Hematopoietic multipotent progenitor cell treated with erythropoietin and hydrocortisone succinate and interleukin-3 and kit ligand, for 8 days (in vitro differentiated cells): Measurements from ENCODE around the gene FOXN4.
"Not testable (repeated sequence)": the region's sequence is repeated elsewhere in the genome, so short reads cannot be mapped to it uniquely, and the experiment has no call there.

Source experiments
- DNase-seq: peaks from one replicate; pipeline ENCODE4 v3.0.0-alpha.2; 2015

FOXN4 gene

GRCh38 chr12:109308534-109309380 lies at the start of gene FOXN4:
TSS of gene FOXN4 (minus strand) at chr12:109309284. CDS start at chr12:109308321, 963 bp downstream.
- no peak for DNase-seq

GRCh38 chr12:109358154-109358869 lies 49.2 kb upstream of the FOXN4 start:
- DNase-seq = no peak

- no peak for DNase-seq
Measured at GRCh38 chr12:109357032-109357431, 47.9 kb upstream of the FOXN4 start.

- no peak for DNase-seq
Measured at GRCh38 chr12:109356577-109356976, 47.5 kb upstream of the FOXN4 start.

GRCh38 chr12:109352184-109352583 lies 43.1 kb upstream of the FOXN4 start:
- no peak for DNase-seq

- DNase-seq = peak; percentile 26
Measured at GRCh38 chr12:109347589-109347988, 38.5 kb upstream of the FOXN4 start, which contains the start of gene MYO1H. TSS of gene MYO1H (plus strand) at chr12:109347900. CDS start at chr12:109347961, 61 bp downstream.

- peak; percentile 5 for DNase-seq
Measured at GRCh38 chr12:109346920-109347319, 37.8 kb upstream of the FOXN4 start.

GRCh38 chr12:109345428-109345827 lies 36.3 kb upstream of the FOXN4 start:
- DNase-seq = no peak

GRCh38 chr12:109343677-109344076 lies 34.6 kb upstream of the FOXN4 start:
- DNase-seq = no peak

- DNase-seq = no peak
Measured at GRCh38 chr12:109336593-109336992, 27.5 kb upstream of the FOXN4 start.

GRCh38 chr12:109334887-109335286 lies 25.8 kb upstream of the FOXN4 start:
- DNase-seq = no peak

GRCh38 chr12:109331301-109331952 lies 22.3 kb upstream of the FOXN4 start:
- no peak for DNase-seq

- no peak for DNase-seq
Measured at GRCh38 chr12:109330282-109331230, 21.5 kb upstream of the FOXN4 start.

GRCh38 chr12:109329686-109330085 lies 20.6 kb upstream of the FOXN4 start:
- no peak for DNase-seq

- DNase-seq = no peak
Measured at GRCh38 chr12:109329003-109329402, 19.9 kb upstream of the FOXN4 start.

GRCh38 chr12:109321294-109321693 lies 12.2 kb upstream of the FOXN4 start:
- DNase-seq = not testable (repeated sequence)

GRCh38 chr12:109310247-109311125 lies 1.4 kb upstream of the FOXN4 start:
- peak; percentile 38 for DNase-seq

- DNase-seq = no peak
Measured at GRCh38 chr12:109309381-109310246, 530 bp upstream of the FOXN4 start.

GRCh38 chr12:109307051-109307450 lies 2.0 kb downstream of the FOXN4 start:
- no peak for DNase-seq

- no peak for DNase-seq
Measured at GRCh38 chr12:109305547-109305946, 3.5 kb downstream of the FOXN4 start.
